Esophagus muscularis mucosa (tissue), 3 donors: Measurements from ENCODE around the gene GATAD1.

Source experiments
- CTCF ChIP-seq, 3 experiments: fragments of 200-600 bp in 2 of 3; fragments of 450-650 bp in 1 of 3; sonication (generic) in 2 of 3; IDR thresholded peaks; one replicate each; pipeline ENCODE4 v1.5.1; 2017 to 2019; ENCODE audit warnings: antibody characterized with exemption in 3 of 3, mild to moderate bottlenecking in 2 of 3, moderate library complexity in 1 of 3
- POLR2A ChIP-seq: fragments of 450-650 bp; IDR thresholded peaks from one replicate; pipeline ENCODE4 v1.6.1; 2017; ENCODE audit warnings: antibody characterized with exemption, moderate library complexity, mild to moderate bottlenecking, low read depth
- POLR2AphosphoS5 ChIP-seq, 2 donors: sonication (generic); formaldehyde crosslinking; IDR thresholded peaks; one replicate each; pipeline ENCODE4 v1.6.1; 2017; ENCODE audit warnings: antibody characterized with exemption in 2 of 2

GRCh38 chr7:92400013-92400412 is 47.3 kb upstream of the GATAD1 start:
- no peak for TF ChIP-seq CTCF (IDR thresholded peaks at IDR 0.05)
- TF ChIP-seq POLR2AphosphoS5 (IDR thresholded peaks at IDR 0.05): no peak
- TF ChIP-seq POLR2A: no peak
